ENCODE results near the gene LEMD3. TPM values are rescaled to one million over a fixed set of nuclear protein-coding genes. Genes with fewer than 3 reads are reported as not detected.

Gene LEMD3
- total and polyA plus RNA-seq, 2 of the 8 experiments (the other 6 are each of a cell fraction or from before 2014, with no cell fraction given) = 5.8 to 33.2 TPM

DNA sequence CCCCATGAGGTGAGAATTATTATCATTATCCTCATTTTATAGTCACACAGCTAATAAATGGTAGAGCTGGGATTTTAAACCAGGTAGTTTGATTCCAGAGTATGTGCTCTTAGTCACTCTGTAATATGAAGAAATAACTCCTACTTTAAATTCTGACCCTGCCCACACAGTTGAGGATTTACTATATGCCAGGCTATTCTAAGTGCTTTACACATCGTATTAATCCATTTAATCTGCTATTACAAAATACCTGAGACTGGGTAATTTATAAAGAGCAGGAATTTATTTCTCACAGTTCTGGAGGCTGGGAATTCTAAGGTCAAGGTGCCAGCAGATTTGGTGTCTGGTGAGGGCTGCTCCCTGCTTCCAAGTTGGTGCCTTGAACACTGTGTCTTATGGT lies 28.6 kb upstream of the LEMD3 start (continued):
- TF ChIP-seq CHD1 (IDR thresholded peaks at IDR 0.05; ENCODE audit: low read depth, low read length) (no peak), KDM1A (IDR thresholded peaks at IDR 0.05; ENCODE audit: borderline replicate concordance, low read length) (no peak)

Measured in H1 (cell line).